Activated T-cell treated with anti-CD3 and anti-CD28 coated beads, Interleukin-2, amount 50 U/mL, for 48 hours (primary cell): Measurements from ENCODE around the gene MRPS21.

Experiments used
- DNase-seq, 2 experiments: peaks; one replicate each; pipeline ENCODE4 v3.0.0-alpha.2; 2020

MRPS21 gene

GRCh38 chr1:150293433-150294253, at the start of gene MRPS21:
Gene MRPS21 (plus strand): TSS chr1:150293861. CDS start chr1:150294367, 506 bp downstream.
- DNase-seq, result peak; percentile 92

GRCh38 chr1:150249936-150250335, 43.7 kb upstream of the MRPS21 start:
- no peak for DNase-seq

- no peak for DNase-seq
Observed at GRCh38 chr1:150256198-150256553, 37.5 kb upstream of the MRPS21 start.

- DNase-seq, result no peak
Observed at GRCh38 chr1:150256554-150257341, 36.9 kb upstream of the MRPS21 start.

GRCh38 chr1:150257624-150258585, 35.8 kb upstream of the MRPS21 start, which contains the start of gene CA14:
Gene CA14 (plus strand): TSS chr1:150257774. CDS start chr1:150258129, 355 bp downstream.
- no peak for DNase-seq

DNA sequence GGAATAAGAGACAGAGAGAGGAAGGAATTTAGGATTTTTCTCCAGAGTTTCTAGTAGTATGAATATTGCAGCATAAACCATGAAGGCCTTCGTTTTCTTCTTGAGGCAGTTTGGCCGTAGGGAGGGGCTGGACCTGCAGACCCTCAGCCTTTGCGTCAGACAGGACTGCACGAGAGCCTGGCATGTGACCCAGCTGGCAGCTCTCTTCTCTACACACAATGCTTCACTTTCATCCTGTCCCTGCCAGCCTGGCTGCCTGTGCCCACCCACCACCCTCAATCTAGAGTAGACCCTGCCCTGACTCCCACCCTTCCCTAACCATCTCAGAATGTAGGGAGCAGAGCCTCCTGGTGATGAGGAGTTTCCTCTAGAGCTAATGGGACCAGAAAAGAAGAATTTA, 34.4 kb upstream of the MRPS21 start:
- no peak for DNase-seq

- DNase-seq, result no peak
Observed at GRCh38 chr1:150259758-150260669, 33.6 kb upstream of the MRPS21 start.

DNA sequence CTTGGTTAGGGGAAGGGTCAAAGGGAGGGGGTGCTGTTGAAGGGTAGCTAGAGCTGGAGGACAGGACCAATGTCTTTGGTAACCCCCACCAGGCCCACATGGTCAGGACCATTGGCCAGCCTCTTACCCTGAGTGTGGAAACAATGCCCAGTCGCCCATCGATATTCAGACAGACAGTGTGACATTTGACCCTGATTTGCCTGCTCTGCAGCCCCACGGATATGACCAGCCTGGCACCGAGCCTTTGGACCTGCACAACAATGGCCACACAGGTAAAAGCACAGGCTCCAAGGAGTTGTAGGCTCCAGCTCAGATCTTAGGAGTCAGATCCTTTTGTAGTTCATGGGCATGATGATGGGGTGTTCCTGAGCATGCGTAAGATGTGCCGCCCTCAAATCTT, 32.3 kb upstream of the MRPS21 start:
- no peak for DNase-seq

DNA sequence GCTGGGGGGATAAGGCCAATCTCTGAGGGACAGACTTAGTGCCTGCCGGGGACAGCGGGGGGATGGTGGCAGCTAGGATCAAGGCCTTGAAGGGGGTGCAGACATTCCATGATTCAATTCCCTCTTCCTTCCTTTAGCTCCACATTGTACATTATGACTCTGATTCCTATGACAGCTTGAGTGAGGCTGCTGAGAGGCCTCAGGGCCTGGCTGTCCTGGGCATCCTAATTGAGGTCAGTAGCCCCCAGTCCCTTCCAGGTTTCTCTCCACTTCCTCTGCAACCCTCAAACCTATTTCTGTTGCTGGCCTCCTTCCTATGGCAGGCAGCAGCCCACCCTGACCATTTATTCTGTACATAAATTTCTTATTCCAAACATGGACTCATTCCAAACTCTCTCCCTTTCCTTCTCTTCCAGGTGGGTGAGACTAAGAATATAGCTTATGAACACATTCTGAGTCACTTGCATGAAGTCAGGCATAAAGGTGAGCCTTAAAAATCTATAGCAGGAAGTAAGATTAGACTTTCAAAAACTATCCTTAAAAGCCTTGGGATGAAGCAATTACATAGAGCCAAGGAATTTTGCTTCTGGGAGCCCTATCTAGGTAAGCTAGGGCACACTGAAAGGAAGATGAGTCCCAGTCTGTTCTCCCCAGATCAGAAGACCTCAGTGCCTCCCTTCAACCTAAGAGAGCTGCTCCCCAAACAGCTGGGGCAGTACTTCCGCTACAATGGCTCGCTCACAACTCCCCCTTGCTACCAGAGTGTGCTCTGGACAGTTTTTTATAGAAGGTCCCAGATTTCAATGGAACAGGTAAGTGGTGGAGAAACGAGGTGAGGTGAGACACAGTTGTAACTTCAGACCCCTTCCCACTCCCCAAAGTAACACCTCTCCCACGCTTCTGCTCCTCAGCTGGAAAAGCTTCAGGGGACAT, 31.0 kb upstream of the MRPS21 start:
- no peak for DNase-seq

DNA sequence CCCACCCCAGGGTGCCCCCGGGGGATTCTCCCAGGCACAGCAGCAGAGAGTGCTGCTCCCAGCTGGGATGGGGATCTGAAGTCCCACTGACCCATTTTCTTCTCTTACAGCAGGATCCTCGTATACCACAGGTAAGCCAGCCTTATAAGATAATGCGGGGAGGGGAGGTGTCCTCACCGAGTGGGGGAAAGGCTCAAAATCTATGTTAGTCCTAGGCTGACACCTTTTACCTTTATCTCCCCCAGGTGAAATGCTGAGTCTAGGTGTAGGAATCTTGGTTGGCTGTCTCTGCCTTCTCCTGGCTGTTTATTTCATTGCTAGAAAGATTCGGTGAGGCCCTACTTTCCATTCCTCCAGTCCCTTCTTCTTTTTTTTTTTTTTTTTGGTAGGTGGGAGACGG, 30.1 kb upstream of the MRPS21 start:
- no peak for DNase-seq

- no peak for DNase-seq
Observed at GRCh38 chr1:150267896-150268295, 25.8 kb upstream of the MRPS21 start.

DNA sequence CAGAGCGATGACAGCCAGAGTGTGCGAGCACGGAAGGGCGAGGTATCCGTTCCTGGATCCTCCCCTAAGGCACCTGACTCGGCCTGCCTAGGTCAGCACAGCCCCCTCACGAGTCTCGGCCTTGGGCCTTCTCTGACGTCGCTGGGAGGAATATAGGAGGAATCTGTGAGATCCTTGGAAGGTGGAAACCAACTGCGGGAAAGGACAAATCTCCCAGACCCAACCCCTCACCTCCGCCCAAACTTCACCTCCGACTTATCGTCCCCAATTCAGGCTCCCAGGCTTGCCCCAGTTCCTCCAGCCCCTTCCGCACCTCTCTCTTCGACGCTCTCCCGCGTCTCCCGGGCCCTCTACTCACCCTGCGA, 25.3 kb upstream of the MRPS21 start:
- DNase-seq, result peak in 1 of 2 experiments; percentile 62

GRCh38 chr1:150268705-150269403, 24.8 kb upstream of the MRPS21 start, which contains the start of gene APH1A:
Gene APH1A (minus strand): TSS chr1:150269016. CDS start chr1:150268810, 206 bp downstream.
- peak; percentile 95 to 96 for DNase-seq

DNA sequence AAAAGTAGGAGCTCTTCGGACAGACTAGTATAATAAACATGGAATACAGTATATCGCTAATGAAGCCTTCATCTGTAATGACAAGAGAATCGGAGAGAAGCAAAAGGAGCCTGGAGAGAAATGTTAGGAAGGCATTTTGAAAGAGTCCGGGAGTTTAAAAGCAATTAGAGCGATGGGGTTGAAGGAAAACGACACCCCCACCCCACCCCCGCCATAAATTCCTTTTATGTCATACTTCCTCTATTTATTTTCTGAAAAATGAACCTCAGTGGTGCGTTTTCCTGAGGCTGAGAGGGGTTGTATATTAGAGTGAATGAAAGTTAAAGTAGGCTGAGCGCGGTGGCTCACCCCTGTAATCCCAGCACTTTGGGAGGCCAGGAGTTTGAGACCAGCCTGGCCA, 24.2 kb upstream of the MRPS21 start:
- DNase-seq, result no peak

DNA sequence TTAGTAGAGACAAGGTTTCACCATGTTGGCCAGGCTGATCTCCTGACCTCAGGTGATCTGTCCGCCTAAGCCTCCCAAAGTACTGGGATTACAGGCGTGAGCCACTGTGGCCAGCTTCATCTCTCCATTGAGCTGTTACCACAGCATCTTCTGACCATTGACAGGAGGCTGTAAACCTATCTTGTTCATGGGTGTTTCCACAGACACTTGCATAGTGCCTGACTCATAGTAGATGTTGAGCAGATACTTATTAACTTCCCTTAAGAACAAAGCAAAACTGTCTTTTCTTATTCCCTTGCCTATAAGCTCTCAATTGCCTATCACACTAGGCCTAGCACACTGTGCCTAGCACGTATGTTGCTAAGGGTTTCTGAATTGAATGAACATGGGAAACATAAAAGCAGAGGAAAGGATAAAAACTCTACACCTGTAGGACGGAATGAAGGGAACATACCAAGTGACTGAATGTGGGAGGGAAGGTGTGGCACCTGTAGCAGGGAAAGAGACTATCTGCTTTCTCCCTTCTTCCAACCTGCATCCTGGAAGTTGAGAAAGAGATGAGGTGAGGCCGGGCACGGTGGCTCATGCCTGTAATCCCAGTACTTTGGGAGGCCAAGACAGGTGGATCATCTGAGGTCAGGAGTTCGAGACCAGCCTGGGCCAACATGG, 22.2 kb upstream of the MRPS21 start:
- no peak for DNase-seq

DNA sequence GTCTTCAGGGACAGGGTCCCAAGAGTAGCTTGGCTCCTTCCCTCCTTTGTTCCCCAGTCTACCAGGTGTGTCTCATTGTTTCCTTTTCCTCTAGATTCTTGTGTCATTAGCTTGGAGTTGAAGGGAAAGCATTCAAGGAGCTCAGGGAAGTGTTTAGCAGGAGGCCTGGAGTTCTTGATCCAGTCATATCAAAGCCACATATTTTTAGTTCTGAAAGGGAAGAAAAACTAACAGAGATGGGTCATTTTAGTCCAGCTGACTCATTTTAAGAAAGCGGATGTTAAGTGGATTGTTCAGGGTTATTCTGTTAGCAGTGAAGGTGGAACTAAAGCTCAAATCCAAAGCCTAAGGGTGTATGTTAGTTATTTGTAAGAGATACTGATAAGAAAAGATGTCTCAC, 20.4 kb upstream of the MRPS21 start:
- no peak for DNase-seq

DNA sequence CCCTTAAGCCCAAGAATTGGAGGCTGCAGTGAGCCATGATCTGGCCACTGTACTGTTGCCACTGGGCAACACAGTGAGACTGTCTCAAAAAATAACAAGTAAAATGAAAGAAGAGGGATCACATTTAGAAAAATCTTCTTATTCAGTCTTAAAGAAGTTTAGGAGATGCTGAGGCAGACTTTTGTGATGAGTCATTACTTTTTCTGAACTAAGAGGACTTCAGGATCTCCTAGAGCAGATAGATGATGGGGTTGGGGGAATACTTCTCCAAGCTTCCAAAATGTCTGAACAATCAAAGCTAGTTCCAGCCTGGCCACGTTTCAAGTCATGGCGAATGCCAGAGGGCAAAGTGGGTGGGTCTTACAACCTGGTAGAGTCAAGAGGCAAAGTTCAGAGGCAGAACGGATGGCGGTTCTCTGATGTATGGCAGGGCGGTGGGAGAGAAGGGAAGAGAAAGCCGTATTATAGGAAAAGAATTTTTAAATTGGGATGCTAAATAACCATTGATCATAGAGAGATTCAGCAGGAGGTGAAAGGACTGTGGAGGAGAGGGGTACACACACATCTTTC, 13.4 kb upstream of the MRPS21 start:
- DNase-seq, result no peak

DNA sequence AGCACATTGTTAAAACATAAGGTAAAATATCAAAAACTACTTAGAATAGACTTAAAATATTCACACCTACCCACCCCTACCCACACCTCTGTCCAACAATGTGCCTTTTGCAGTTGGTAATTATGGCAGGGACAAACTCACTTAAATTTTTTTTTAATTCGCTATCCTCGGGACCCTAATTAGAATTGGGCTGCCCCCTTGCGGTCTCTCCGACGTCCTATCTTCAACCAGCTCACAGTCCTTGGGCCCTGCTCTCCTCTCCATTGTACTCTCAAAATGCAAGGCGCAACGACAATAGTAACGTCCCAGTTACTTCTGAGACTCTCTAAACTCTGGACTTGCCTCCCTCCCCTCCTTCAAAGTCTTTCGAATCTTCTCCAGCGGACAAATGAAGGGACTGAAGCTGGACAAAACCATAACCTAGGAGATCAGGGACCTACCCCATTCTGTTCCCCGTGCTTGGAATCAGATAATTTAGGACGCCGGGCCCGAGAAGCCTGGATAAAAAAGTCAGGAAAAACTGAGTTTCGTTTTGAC, 12.4 kb upstream of the MRPS21 start:
- DNase-seq, result peak; percentile 69 to 70
